ENCODE data around the gene KRTAP1-5.

DNA sequence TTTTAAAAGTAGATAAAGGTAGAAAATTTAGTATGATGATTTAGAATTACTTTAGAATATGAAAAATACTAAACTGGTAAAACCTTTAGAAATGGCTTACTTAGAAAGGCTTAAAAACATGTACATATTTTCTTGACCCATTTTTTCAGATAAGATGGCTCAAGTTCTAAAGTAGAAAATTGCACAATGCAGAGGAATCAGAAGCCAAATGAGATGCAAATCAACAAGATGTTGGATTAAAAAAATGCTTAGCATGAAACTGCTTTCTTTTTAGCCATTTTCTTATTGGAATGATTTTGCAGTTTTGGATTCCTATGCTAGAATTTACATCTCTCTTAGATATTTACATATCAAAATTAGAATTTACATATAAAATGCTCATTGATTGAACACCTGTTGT, 16.6 kb downstream of the KRTAP1-5 start:
- TF ChIP-seq CTCF (IDR thresholded peaks at IDR 0.05) (no peak), REST (IDR thresholded peaks at IDR 0.05; ENCODE audit: insufficient read depth in 1 of 2, low read depth in 2 of 2, low read length in 1 of 2) (no peak), POLR2AphosphoS5 (IDR thresholded peaks at IDR 0.05; ENCODE audit: low read depth, low read length) (no peak), SIN3A (IDR thresholded peaks at IDR 0.05; ENCODE audit: borderline replicate concordance, insufficient read depth, low read depth, low read length) (no peak)
